ENCODE measurements around the gene KLHL22. TPM values are rescaled to one million over a fixed set of nuclear protein-coding genes. Genes with fewer than 3 reads are reported as not detected.

The KLHL22 gene
- total and polyA plus RNA-seq, 2 of the 13 experiments (the other 11 are each of a cell fraction or from before 2014, with no cell fraction given): 10.9 to 14.8 TPM

DNA sequence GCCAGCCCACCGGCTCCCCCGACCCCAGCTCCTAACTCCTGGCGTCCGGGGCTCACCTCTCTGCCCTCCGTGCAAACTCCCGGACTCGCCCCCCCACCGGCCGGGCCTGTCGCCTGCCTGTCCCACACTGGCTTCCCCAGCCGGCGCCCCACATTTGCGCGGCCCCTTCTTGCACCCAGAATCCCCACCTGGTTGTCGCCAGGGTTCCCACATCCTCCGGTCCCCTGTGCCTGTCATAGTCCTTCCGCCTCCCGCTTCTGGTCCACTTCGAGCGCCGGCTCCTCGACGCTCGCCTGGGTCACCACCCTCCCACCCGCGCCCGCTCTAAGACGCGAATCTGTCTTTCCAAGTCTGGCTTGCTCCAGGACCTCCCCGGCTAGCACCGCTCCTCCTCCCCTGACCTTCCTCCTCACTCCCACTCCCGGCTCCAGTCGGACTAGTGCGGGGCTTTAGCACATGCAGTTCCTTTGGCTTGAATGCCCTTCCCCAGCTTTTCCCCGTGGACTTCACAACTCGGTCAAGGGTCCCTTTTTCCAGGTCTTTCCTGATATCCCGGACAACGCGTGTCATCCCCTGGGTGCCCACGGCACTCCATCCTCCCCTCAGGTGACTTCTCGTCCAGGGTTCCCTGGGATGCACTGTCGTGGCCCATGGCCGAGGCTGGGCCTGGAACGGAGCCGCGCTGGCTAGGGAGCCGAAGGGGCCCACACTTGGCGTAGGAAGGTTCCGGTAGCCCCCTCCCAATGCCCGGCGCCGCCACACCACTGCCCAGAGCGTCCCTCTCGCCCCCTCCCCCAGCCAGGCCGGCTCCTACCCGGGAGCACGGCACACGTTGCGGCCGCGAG is 58.6 kb downstream of the KLHL22 start (continued):
- TF ChIP-seq KMT2B (CRISPR knock-in tag; IDR thresholded peaks at IDR 0.05) (no peak), SP4 (CRISPR knock-in tag; IDR thresholded peaks at IDR 0.05) (0 out of 2 replicates have a peak, but pooled peaks have one; percentile 19), ZNF441 (CRISPR knock-in tag; IDR thresholded peaks at IDR 0.05; ENCODE audit: borderline replicate concordance) (no peak), GABPB1 (CRISPR knock-in tag; IDR thresholded peaks at IDR 0.05) (0 out of 2 replicates have a peak, but pooled peaks have one; percentile 9), HES4 (CRISPR knock-in tag; IDR thresholded peaks at IDR 0.05; ENCODE audit: borderline replicate concordance) (peak; percentile 50; the same call in 1 of the 2 replicates), NAIF1 (CRISPR knock-in tag; IDR thresholded peaks at IDR 0.05; ENCODE audit: borderline replicate concordance) (no peak), RCOR2 (CRISPR knock-in tag; IDR thresholded peaks at IDR 0.05) (no peak), RAD21 (CRISPR knock-in tag; IDR thresholded peaks at IDR 0.05) (no peak), ZNF839 (CRISPR knock-in tag; IDR thresholded peaks at IDR 0.05; ENCODE audit: borderline replicate concordance) (peak; percentile 34; the same call in 1 of the 2 replicates), NPAS2 (CRISPR knock-in tag; IDR thresholded peaks at IDR 0.05; ENCODE audit: borderline replicate concordance) (no peak), TGIF2 (CRISPR knock-in tag; IDR thresholded peaks at IDR 0.05) (no peak), ZNF768 (CRISPR knock-in tag; IDR thresholded peaks at IDR 0.05) (0 out of 2 replicates have a peak, but pooled peaks have one; percentile 46), ZNF772 (CRISPR knock-in tag; IDR thresholded peaks at IDR 0.05) (peak; percentile 17; the same call in 1 of the 2 replicates), CENPX (CRISPR knock-in tag; IDR thresholded peaks at IDR 0.05) (no peak), ZNF121 (CRISPR knock-in tag; IDR thresholded peaks at IDR 0.05) (peak; percentile 72; the same call in 1 of the 2 replicates), ZNF629 (CRISPR knock-in tag; conservative IDR thresholded peaks at IDR 0.05) (no peak), RXRB (CRISPR knock-in tag; IDR thresholded peaks at IDR 0.05; ENCODE audit: borderline replicate concordance) (no peak), SAP130 (CRISPR knock-in tag; IDR thresholded peaks at IDR 0.05; ENCODE audit: low read depth) (peak; percentile 11; the same call in 1 of the 2 replicates), EED (CRISPR knock-in tag; IDR thresholded peaks at IDR 0.05) (peak; percentile 52; the same call in 1 of the 2 replicates), HDAC1 (CRISPR knock-in tag; IDR thresholded peaks at IDR 0.05) (peak; percentile 34)
- TF ChIP-seq, protein P1, sequence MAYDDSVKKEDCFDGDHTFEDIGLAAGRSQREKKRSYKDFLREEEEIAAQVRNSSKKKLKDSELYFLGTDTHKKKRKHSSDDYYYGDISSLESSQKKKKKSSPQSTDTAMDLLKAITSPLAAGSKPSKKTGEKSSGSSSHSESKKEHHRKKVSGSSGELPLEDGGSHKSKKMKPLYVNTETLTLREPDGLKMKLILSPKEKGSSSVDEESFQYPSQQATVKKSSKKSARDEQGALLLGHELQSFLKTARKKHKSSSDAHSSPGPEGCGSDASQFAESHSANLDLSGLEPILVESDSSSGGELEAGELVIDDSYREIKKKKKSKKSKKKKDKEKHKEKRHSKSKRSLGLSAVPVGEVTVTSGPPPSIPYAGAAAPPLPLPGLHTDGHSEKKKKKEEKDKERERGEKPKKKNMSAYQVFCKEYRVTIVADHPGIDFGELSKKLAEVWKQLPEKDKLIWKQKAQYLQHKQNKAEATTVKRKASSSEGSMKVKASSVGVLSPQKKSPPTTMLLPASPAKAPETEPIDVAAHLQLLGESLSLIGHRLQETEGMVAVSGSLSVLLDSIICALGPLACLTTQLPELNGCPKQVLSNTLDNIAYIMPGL (CRISPR knock-in tag; IDR thresholded peaks at IDR 0.05; ENCODE audit: borderline replicate concordance in 1 of 2, low read depth in 1 of 2): peak; percentile 8 to 12; a peak in 1 of 4 replicates
- TF ChIP-seq, protein P2, sequence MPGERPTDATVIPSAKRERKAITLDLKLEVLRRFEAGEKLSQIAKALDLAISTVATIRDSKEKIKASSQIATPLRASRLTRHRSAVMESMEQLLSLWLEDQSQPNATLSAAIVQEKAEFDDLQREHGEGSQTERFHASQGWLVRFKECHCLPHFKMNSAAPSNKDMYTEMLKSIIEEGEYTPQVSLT (CRISPR knock-in tag; IDR thresholded peaks at IDR 0.05; ENCODE audit: borderline replicate concordance, low read depth): no peak
- TF ChIP-seq, protein P3, sequence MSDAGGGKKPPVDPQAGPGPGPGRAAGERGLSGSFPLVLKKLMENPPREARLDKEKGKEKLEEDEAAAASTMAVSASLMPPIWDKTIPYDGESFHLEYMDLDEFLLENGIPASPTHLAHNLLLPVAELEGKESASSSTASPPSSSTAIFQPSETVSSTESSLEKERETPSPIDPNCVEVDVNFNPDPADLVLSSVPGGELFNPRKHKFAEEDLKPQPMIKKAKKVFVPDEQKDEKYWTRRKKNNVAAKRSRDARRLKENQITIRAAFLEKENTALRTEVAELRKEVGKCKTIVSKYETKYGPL (CRISPR knock-in tag; IDR thresholded peaks at IDR 0.05): no peak
- TF ChIP-seq, protein P4, sequence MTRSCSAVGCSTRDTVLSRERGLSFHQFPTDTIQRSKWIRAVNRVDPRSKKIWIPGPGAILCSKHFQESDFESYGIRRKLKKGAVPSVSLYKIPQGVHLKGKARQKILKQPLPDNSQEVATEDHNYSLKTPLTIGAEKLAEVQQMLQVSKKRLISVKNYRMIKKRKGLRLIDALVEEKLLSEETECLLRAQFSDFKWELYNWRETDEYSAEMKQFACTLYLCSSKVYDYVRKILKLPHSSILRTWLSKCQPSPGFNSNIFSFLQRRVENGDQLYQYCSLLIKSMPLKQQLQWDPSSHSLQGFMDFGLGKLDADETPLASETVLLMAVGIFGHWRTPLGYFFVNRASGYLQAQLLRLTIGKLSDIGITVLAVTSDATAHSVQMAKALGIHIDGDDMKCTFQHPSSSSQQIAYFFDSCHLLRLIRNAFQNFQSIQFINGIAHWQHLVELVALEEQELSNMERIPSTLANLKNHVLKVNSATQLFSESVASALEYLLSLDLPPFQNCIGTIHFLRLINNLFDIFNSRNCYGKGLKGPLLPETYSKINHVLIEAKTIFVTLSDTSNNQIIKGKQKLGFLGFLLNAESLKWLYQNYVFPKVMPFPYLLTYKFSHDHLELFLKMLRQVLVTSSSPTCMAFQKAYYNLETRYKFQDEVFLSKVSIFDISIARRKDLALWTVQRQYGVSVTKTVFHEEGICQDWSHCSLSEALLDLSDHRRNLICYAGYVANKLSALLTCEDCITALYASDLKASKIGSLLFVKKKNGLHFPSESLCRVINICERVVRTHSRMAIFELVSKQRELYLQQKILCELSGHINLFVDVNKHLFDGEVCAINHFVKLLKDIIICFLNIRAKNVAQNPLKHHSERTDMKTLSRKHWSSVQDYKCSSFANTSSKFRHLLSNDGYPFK (CRISPR knock-in tag; IDR thresholded peaks at IDR 0.05; ENCODE audit: borderline replicate concordance): peak; percentile 24; the same call in 1 of the 2 replicates

All from HepG2 (cell line).